ENCODE results near the gene GULP1. TPM values are rescaled to one million over a fixed set of nuclear protein-coding genes. Genes with fewer than 3 reads are reported as not detected.

Gene GULP1
- total and polyA plus RNA-seq, 2 experiments from 2014 or later: 94.6 to 181 TPM

- H3F3A ChIP-seq (replicated peaks; ENCODE audit: low read depth): no peaks in the 10 kb centered on the region
- Mint-ChIP-seq H3K4me3 (no peak overlapping the region), H3K36me3 (ENCODE audit: low read depth) (peaks cover 19% of the 10 kb centered on the region), H3K9me3 (no peaks in the 10 kb centered on the region), H3K4me1 (no peaks in the 10 kb centered on the region; the same call in 2 of the 3 replicates), H3K27me3 (ENCODE audit: insufficient read depth, low read depth, poor library complexity) (no peaks in the 10 kb centered on the region), H3K27ac (no peak overlapping the region)
- H3K9me2 ChIP-seq (ENCODE audit: insufficient read depth): no peaks in the 10 kb centered on the region
- H3K79me2 ChIP-seq (replicated peaks; ENCODE audit: insufficient read depth): no peaks in the 10 kb centered on the region
- H4K20me1 ChIP-seq (replicated peaks; ENCODE audit: insufficient read depth): no peaks in the 10 kb centered on the region
- no peak overlapping the region for H3K4me3 ChIP-seq
- DNase-seq (ENCODE audit: low spot score) (no peak), ATAC-seq (no peak)
- H3K27ac ChIP-seq (ENCODE audit: low read depth): no peak overlapping the region
- H3K4me1 ChIP-seq (ENCODE audit: insufficient read depth): no peaks in the 10 kb centered on the region
- H3K27me3 ChIP-seq (ENCODE audit: insufficient read depth): no peaks in the 10 kb centered on the region
- no peak for TF ChIP-seq CTCF (conservative IDR thresholded peaks at IDR 0.05; ENCODE audit: low read depth in 2 of 2)
- no peak for TF ChIP-seq POLR2AphosphoS5 (IDR thresholded peaks at IDR 0.05; ENCODE audit: low read depth)
- no peak for TF ChIP-seq ZNF331 (CRISPR knock-in tag; IDR thresholded peaks at IDR 0.05; ENCODE audit: low read depth)
- no peak overlapping the region for H3K4me2 ChIP-seq
- no peak overlapping the region for H2AFZ ChIP-seq
- peaks cover 9% of the 10 kb centered on the region; the same call in 1 of the 2 replicates for H3K36me3 ChIP-seq (ENCODE audit: insufficient read depth)
These were observed 280.9 kb downstream of the GULP1 start for GRCh38 chr2:188572592-188572991.

- no peak overlapping the region for H2AFZ ChIP-seq
- Mint-ChIP-seq H3K27ac (no peak overlapping the region), H3K4me3 (no peak overlapping the region), H3K9me3 (no peaks in the 10 kb centered on the region), H3K27me3 (ENCODE audit: insufficient read depth, low read depth, poor library complexity) (no peaks in the 10 kb centered on the region), H3K4me1 (no peaks in the 10 kb centered on the region; the same call in 2 of the 3 replicates), H3K36me3 (ENCODE audit: low read depth) (peaks cover 19% of the 10 kb centered on the region)
- DNase-seq (ENCODE audit: low spot score) (no peak), ATAC-seq (no peak)
- H3K9me2 ChIP-seq (ENCODE audit: insufficient read depth): no peaks in the 10 kb centered on the region
- no peak overlapping the region for H3K4me3 ChIP-seq
- peaks cover 14% of the 10 kb centered on the region; the same call in 1 of the 2 replicates for H3K36me3 ChIP-seq (ENCODE audit: insufficient read depth)
- no peaks in the 10 kb centered on the region for H3K27me3 ChIP-seq (ENCODE audit: insufficient read depth)
- no peak overlapping the region for H3K4me2 ChIP-seq
- H3K27ac ChIP-seq (ENCODE audit: low read depth): no peak overlapping the region
- no peaks in the 10 kb centered on the region for H4K20me1 ChIP-seq (replicated peaks; ENCODE audit: insufficient read depth)
- no peaks in the 10 kb centered on the region for H3K4me1 ChIP-seq (ENCODE audit: insufficient read depth)
- no peaks in the 10 kb centered on the region for H3K79me2 ChIP-seq (replicated peaks; ENCODE audit: insufficient read depth)
- no peaks in the 10 kb centered on the region for H3F3A ChIP-seq (replicated peaks; ENCODE audit: low read depth)
- TF ChIP-seq EZH2 (IDR thresholded peaks at IDR 0.05; ENCODE audit: low read depth, unreplicated experiment) (no peak), NANOG (IDR thresholded peaks at IDR 0.05; ENCODE audit: borderline replicate concordance) (no peak), STAT1 (IDR thresholded peaks at IDR 0.05; ENCODE audit: unreplicated experiment) (no peak)
These were observed 281.8 kb downstream of the GULP1 start for GRCh38 chr2:188573453-188573852.

- Mint-ChIP-seq H3K9me3 (no peaks in the 10 kb centered on the region), H3K4me3 (no peak overlapping the region), H3K27me3 (ENCODE audit: insufficient read depth, low read depth, poor library complexity) (no peaks in the 10 kb centered on the region), H3K36me3 (ENCODE audit: low read depth) (peaks cover 7% of the 10 kb centered on the region; the same call in 1 of the 3 replicates), H3K27ac (no peak overlapping the region), H3K4me1 (no peaks in the 10 kb centered on the region; the same call in 2 of the 3 replicates)
- Histone ChIP-seq H3K9me2 (ENCODE audit: insufficient read depth) (no peaks in the 10 kb centered on the region), H3K4me3 (no peak overlapping the region), H3K79me2 (replicated peaks; ENCODE audit: insufficient read depth) (no peaks in the 10 kb centered on the region), H3K4me2 (no peak overlapping the region), H4K20me1 (replicated peaks; ENCODE audit: insufficient read depth) (no peaks in the 10 kb centered on the region), H3K36me3 (ENCODE audit: insufficient read depth) (0 out of 2 replicates have a peak, but pooled peaks cover 6% of the 10 kb centered on the region), H2AFZ (no peak overlapping the region), H3K4me1 (ENCODE audit: insufficient read depth) (no peaks in the 10 kb centered on the region), H3K27ac (ENCODE audit: low read depth) (no peak overlapping the region), H3F3A (replicated peaks; ENCODE audit: low read depth) (no peaks in the 10 kb centered on the region), H3K27me3 (ENCODE audit: insufficient read depth) (no peaks in the 10 kb centered on the region)
- TF ChIP-seq ZNF114 (CRISPR knock-in tag; IDR thresholded peaks at IDR 0.05): no peak
- no peak for TF ChIP-seq CTCF (conservative IDR thresholded peaks at IDR 0.05; ENCODE audit: low read depth in 2 of 2)
- TF ChIP-seq CREB1 (CRISPR knock-in tag; IDR thresholded peaks at IDR 0.05; ENCODE audit: low read depth): no peak
- TF ChIP-seq EZH2phosphoT487 (IDR thresholded peaks at IDR 0.05; ENCODE audit: unreplicated experiment): no peak
- no peak for DNase-seq (ENCODE audit: low spot score)
- no peak for ATAC-seq
These were observed 284.3 kb downstream of the GULP1 start for GRCh38 chr2:188576006-188576405.

Measured in GM23338 (cell line).